ENCODE measurements around the gene INPP5D. TPM values are rescaled to one million over a fixed set of nuclear protein-coding genes. Genes with fewer than 3 reads are reported as not detected.

Gene INPP5D
- total and polyA plus RNA-seq, 2 donors (not counting 3 experiments of a cell fraction or from before 2014, with no cell fraction given): 13.9 to 46.6 TPM

- no peak overlapping the region for H3K27ac ChIP-seq (ENCODE audit: insufficient read depth, low read depth, low read length)
- CTCF ChIA-PET: interaction anchor here (1.0 to 1.1 kb wide), 2 partner anchors 40 to 131 kb away, joined by 3 to 4 read pairs; no protein-coding TSS in a partner anchor
- POLR2A ChIA-PET: no interaction called here
- H3K79me2 ChIP-seq (ENCODE audit: control insufficient read depth, insufficient read depth, low read length): no peaks in the 10 kb centered on the region
- peaks cover 3 to 51% of the 10 kb centered on the region in 2 experiments for H3K36me3 ChIP-seq (ENCODE audit: control insufficient read depth in 2 of 2, extremely low read depth in 1 of 2, insufficient read depth in 2 of 2, low read length in 2 of 2)
- intact Hi-C loops (cut with micrococcal nuclease): no loop called here
- DNase-seq (ENCODE audit: low read depth, low spot score) (no peak), FAIRE-seq (no peak)
- no peaks in the 10 kb centered on the region for H3K4me1 ChIP-seq (ENCODE audit: control insufficient read depth, extremely low read depth, insufficient read depth, low read length)
- no peak overlapping the region for H3K4me2 ChIP-seq (ENCODE audit: insufficient read depth, low read length)
- no peak for TF ChIP-seq EZH2 (IDR thresholded peaks at IDR 0.05; ENCODE audit: borderline replicate concordance, low read depth, low read length, severe bottlenecking)
- TF ChIP-seq GATA2 (IDR thresholded peaks at IDR 0.05; ENCODE audit: insufficient read depth, insufficient read length, low read depth, low read length): no peak
- TF ChIP-seq CTCF (IDR thresholded peaks at IDR 0.05; ENCODE audit: extremely low read depth in 1 of 2, insufficient read depth in 1 of 2, low read depth in 1 of 2, low read length in 2 of 2): no peak
- TF ChIP-seq POLR2AphosphoS5 (IDR thresholded peaks at IDR 0.05; ENCODE audit: insufficient read depth, low read depth, low read length): no peak
- TF ChIP-seq POLR2A (IDR thresholded peaks at IDR 0.05; ENCODE audit: low read depth, low read length): no peak
- TF ChIP-seq FOS (IDR thresholded peaks at IDR 0.05; ENCODE audit: borderline replicate concordance, insufficient read depth, low read length): no peak
- TF ChIP-seq, protein P1, sequence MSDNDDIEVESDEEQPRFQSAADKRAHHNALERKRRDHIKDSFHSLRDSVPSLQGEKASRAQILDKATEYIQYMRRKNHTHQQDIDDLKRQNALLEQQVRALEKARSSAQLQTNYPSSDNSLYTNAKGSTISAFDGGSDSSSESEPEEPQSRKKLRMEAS (IDR thresholded peaks at IDR 0.05; ENCODE audit: insufficient read depth, insufficient read length): no peak
- no peak for TF ChIP-seq MYC (IDR thresholded peaks at IDR 0.05; ENCODE audit: low read depth, low read length)
- TF ChIP-seq JUN (IDR thresholded peaks at IDR 0.05; ENCODE audit: borderline replicate concordance, insufficient read depth, insufficient read length, low read depth): no peak
- H3K27me3 ChIP-seq (ENCODE audit: control insufficient read depth in 2 of 2, insufficient read depth in 2 of 2, low read length in 2 of 2): no peaks in the 10 kb centered on the region
- H3K9ac ChIP-seq (replicated peaks; ENCODE audit: extremely low read depth, insufficient read depth, low read length): no peak overlapping the region
- dilution Hi-C loops (cut with MboI; ENCODE audit: extremely low pct_ligation_motif_present, low sequenced_read_pairs): no loop called here
- H4K20me1 ChIP-seq (replicated peaks; ENCODE audit: control insufficient read depth, extremely low read depth, insufficient read depth, low read length): no peaks in the 10 kb centered on the region
- no peaks in the 10 kb centered on the region for H3K9me1 ChIP-seq (replicated peaks; ENCODE audit: control insufficient read depth, extremely low read depth, insufficient read depth, low read length)
- BruUV-seq (replicated peaks): no TSS peak
- no peak overlapping the region for H3K4me3 ChIP-seq (replicated peaks in 1 of 3; ENCODE audit: insufficient read depth in 1 of 3, low read depth in 1 of 3, low read length in 3 of 3)
- no peaks in the 10 kb centered on the region for H3K9me3 ChIP-seq (replicated peaks; ENCODE audit: control insufficient read depth, insufficient read depth, low read length)
- no peak overlapping the region for H2AFZ ChIP-seq (ENCODE audit: low read depth, low read length)
Measured at GRCh38 chr2:233183869-233184418, 123.8 kb downstream of the INPP5D start.

Data from endothelial cell of umbilical vein (primary cell).